ENCODE results near the gene SLC6A17. TPM values are rescaled to one million over a fixed set of nuclear protein-coding genes. Genes with fewer than 3 reads are reported as not detected.

SLC6A17 gene
- total and polyA plus RNA-seq, 2 donors (not counting 3 experiments of a cell fraction or from before 2014, with no cell fraction given), result 0.03 TPM; not detected in 1

GRCh38 chr1:110190282-110190929 is 40.1 kb downstream of the SLC6A17 start:
- no TSS peak for BruUV-seq (replicated peaks)
- Histone ChIP-seq H3K9me3 (replicated peaks; ENCODE audit: control insufficient read depth, insufficient read depth, low read length) (no peaks in the 10 kb centered on the region), H3K4me3 (replicated peaks in 1 of 3; ENCODE audit: insufficient read depth in 1 of 3, low read depth in 1 of 3, low read length in 3 of 3) (no peak overlapping the region), H3K27me3 (ENCODE audit: control insufficient read depth in 2 of 2, insufficient read depth in 2 of 2, low read length in 2 of 2) (peaks cover 6 to 21% of the 10 kb centered on the region in 2 experiments), H2AFZ (ENCODE audit: low read depth, low read length) (no peak overlapping the region), H3K9me1 (replicated peaks; ENCODE audit: control insufficient read depth, extremely low read depth, insufficient read depth, low read length) (no peaks in the 10 kb centered on the region), H3K36me3 (ENCODE audit: control insufficient read depth in 2 of 2, extremely low read depth in 1 of 2, insufficient read depth in 2 of 2, low read length in 2 of 2) (no peaks in the 10 kb centered on the region), H3K27ac (ENCODE audit: insufficient read depth, low read depth, low read length) (no peak overlapping the region), H3K79me2 (ENCODE audit: control insufficient read depth, insufficient read depth, low read length) (no peaks in the 10 kb centered on the region), H3K9ac (replicated peaks; ENCODE audit: extremely low read depth, insufficient read depth, low read length) (no peak overlapping the region), H3K4me1 (ENCODE audit: control insufficient read depth, extremely low read depth, insufficient read depth, low read length) (no peaks in the 10 kb centered on the region), H3K4me2 (ENCODE audit: insufficient read depth, low read length) (no peak overlapping the region), H4K20me1 (replicated peaks; ENCODE audit: control insufficient read depth, extremely low read depth, insufficient read depth, low read length) (no peaks in the 10 kb centered on the region)
- TF ChIP-seq MYC (IDR thresholded peaks at IDR 0.05; ENCODE audit: low read depth, low read length) (no peak), POLR2AphosphoS5 (IDR thresholded peaks at IDR 0.05; ENCODE audit: insufficient read depth, low read depth, low read length) (no peak), POLR2A (IDR thresholded peaks at IDR 0.05; ENCODE audit: low read depth, low read length) (no peak), JUN (IDR thresholded peaks at IDR 0.05; ENCODE audit: borderline replicate concordance, insufficient read depth, insufficient read length, low read depth) (no peak), GATA2 (IDR thresholded peaks at IDR 0.05; ENCODE audit: insufficient read depth, insufficient read length, low read depth, low read length) (no peak), EZH2 (IDR thresholded peaks at IDR 0.05; ENCODE audit: borderline replicate concordance, low read depth, low read length, severe bottlenecking) (no peak), FOS (IDR thresholded peaks at IDR 0.05; ENCODE audit: borderline replicate concordance, insufficient read depth, low read length) (no peak)
- TF ChIP-seq, protein P1, sequence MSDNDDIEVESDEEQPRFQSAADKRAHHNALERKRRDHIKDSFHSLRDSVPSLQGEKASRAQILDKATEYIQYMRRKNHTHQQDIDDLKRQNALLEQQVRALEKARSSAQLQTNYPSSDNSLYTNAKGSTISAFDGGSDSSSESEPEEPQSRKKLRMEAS (IDR thresholded peaks at IDR 0.05; ENCODE audit: insufficient read depth, insufficient read length), result no peak
- TF ChIP-seq, protein P2, sequence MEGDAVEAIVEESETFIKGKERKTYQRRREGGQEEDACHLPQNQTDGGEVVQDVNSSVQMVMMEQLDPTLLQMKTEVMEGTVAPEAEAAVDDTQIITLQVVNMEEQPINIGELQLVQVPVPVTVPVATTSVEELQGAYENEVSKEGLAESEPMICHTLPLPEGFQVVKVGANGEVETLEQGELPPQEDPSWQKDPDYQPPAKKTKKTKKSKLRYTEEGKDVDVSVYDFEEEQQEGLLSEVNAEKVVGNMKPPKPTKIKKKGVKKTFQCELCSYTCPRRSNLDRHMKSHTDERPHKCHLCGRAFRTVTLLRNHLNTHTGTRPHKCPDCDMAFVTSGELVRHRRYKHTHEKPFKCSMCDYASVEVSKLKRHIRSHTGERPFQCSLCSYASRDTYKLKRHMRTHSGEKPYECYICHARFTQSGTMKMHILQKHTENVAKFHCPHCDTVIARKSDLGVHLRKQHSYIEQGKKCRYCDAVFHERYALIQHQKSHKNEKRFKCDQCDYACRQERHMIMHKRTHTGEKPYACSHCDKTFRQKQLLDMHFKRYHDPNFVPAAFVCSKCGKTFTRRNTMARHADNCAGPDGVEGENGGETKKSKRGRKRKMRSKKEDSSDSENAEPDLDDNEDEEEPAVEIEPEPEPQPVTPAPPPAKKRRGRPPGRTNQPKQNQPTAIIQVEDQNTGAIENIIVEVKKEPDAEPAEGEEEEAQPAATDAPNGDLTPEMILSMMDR (IDR thresholded peaks at IDR 0.05; ENCODE audit: extremely low read depth in 1 of 2, insufficient read depth in 1 of 2, low read depth in 1 of 2, low read length in 2 of 2), result no peak
- DNase-seq (ENCODE audit: low read depth, low spot score) (no peak), FAIRE-seq (no peak)
- intact Hi-C loops (cut with micrococcal nuclease) (no loop called here), dilution Hi-C loops (cut with MboI; ENCODE audit: extremely low pct_ligation_motif_present, low sequenced_read_pairs) (no loop called here)
- ChIA-PET CTCF (interaction anchor here (0.8 to 2.0 kb wide), 4 partner anchors 17 to 306 kb away, joined by 3 to 6 read pairs (median 4); no protein-coding TSS in a partner anchor), POLR2A (no interaction called here)
